Measurements from ENCODE around the gene DEDD. TPM values are rescaled to one million over a fixed set of nuclear protein-coding genes. Genes with fewer than 3 reads are reported as not detected.
A peak's percentile ranks its signal among the peaks of the same experiment; 100 is the strongest.

The DEDD gene
- total and polyA plus RNA-seq, 2 donors (not counting 1 experiment from before 2014, with no cell fraction given), result 35.9 to 40.8 TPM

- H3K4me2 ChIP-seq (replicated peaks; ENCODE audit: low read depth, low read length, poor library complexity, severe bottlenecking), result no peak overlapping the region
These were observed 18.6 kb downstream of the DEDD start for GRCh38 chr1:161113915-161114314.

GRCh38 chr1:161111527-161111926 is 20.9 kb downstream of the DEDD start:
- CTCF ChIA-PET, result interaction anchor here (1.1 kb wide), 1 partner anchor 22 kb away, joined by 3 read pairs; the partner anchor contains the start of gene NECTIN4
- H3K4me2 ChIP-seq (replicated peaks; ENCODE audit: low read depth, low read length, poor library complexity, severe bottlenecking), result no peak overlapping the region
- intact Hi-C loops (cut with micrococcal nuclease), result no loop called here

More at GRCh38 chr1:161113915-161114314, 18.6 kb downstream of the DEDD start:
- CTCF ChIA-PET, result no interaction called here
- H3K27me3 ChIP-seq (replicated peaks in 1 of 4; ENCODE audit: control extremely low read depth in 1 of 4, control insufficient read depth in 3 of 4, insufficient read depth in 4 of 4, low read length in 3 of 4), result no peaks in the 10 kb centered on the region
- no peaks in the 10 kb centered on the region for H3K9me3 ChIP-seq (ENCODE audit: control extremely low read depth in 1 of 3, control insufficient read depth in 2 of 3, insufficient read depth in 1 of 3, low read length in 2 of 3)
- no peak overlapping the region for H3K9ac ChIP-seq (ENCODE audit: low read length)
- DNase-seq (no peak), ATAC-seq (ENCODE audit: low read depth) (no peak)
- peaks cover 27% of the 10 kb centered on the region for H4K20me1 ChIP-seq (ENCODE audit: control insufficient read depth, insufficient read depth, low read length, poor library complexity, severe bottlenecking)
- no peak overlapping the region for H2AFZ ChIP-seq (ENCODE audit: insufficient read depth, low read depth, low read length, poor library complexity, severe bottlenecking)
- no peak overlapping the region for H3K27ac ChIP-seq (ENCODE audit: low read length in 2 of 2)
- Mint-ChIP-seq H3K4me3 (no peak overlapping the region), H3K27me3 (no peaks in the 10 kb centered on the region), H3K4me1 (peaks cover 56% of the 10 kb centered on the region), H3K27ac (no peak overlapping the region), H3K9me3 (ENCODE audit: insufficient read depth) (no peaks in the 10 kb centered on the region)
- TF ChIP-seq EZH2 (IDR thresholded peaks at IDR 0.05; ENCODE audit: borderline replicate concordance, insufficient read depth, low read depth, low read length, poor library complexity, severe bottlenecking) (no peak), CTCF (IDR thresholded peaks at IDR 0.05) (no peak)
- H3K36me3 ChIP-seq (replicated peaks in 1 of 2; ENCODE audit: control extremely low read depth in 1 of 2, control insufficient read depth in 1 of 2, extremely low read depth in 1 of 2, insufficient read depth in 2 of 2, low read length in 1 of 2), result peaks cover 11 to 15% of the 10 kb centered on the region in 2 experiments
- POLR2A ChIA-PET, result no interaction called here
- intact Hi-C loops (cut with micrococcal nuclease), result no loop called here
- peaks cover 97% of the 10 kb centered on the region for H3K79me2 ChIP-seq (ENCODE audit: control insufficient read depth, insufficient read depth, low read length)
- WGBS (ENCODE audit: insufficient coverage), result 0% methylated on average over 1 of the region's 1 CpG
- H3K4me1 ChIP-seq (ENCODE audit: control insufficient read depth in 2 of 2, insufficient read depth in 2 of 2, low read length in 2 of 2), result peaks cover 25 to 30% of the 10 kb centered on the region in 2 donors
- no peak overlapping the region for H3K4me3 ChIP-seq (ENCODE audit: control extremely low read depth in 1 of 5, extremely low read depth in 1 of 5, insufficient read depth in 1 of 5, low read depth in 2 of 5, low read length in 4 of 5)

More at GRCh38 chr1:161111527-161111926, 20.9 kb downstream of the DEDD start:
- Histone ChIP-seq H3K27ac (ENCODE audit: low read length in 2 of 2) (peak overlapping the region in 1 of 2 donors; percentile 25), H3K27me3 (replicated peaks in 1 of 4; ENCODE audit: control extremely low read depth in 1 of 4, control insufficient read depth in 3 of 4, insufficient read depth in 4 of 4, low read length in 3 of 4) (no peaks in the 10 kb centered on the region), H2AFZ (ENCODE audit: insufficient read depth, low read depth, low read length, poor library complexity, severe bottlenecking) (no peak overlapping the region), H3K9me3 (ENCODE audit: control extremely low read depth in 1 of 3, control insufficient read depth in 2 of 3, insufficient read depth in 1 of 3, low read length in 2 of 3) (no peaks in the 10 kb centered on the region), H4K20me1 (ENCODE audit: control insufficient read depth, insufficient read depth, low read length, poor library complexity, severe bottlenecking) (peaks cover 31% of the 10 kb centered on the region), H3K4me3 (ENCODE audit: control extremely low read depth in 1 of 5, extremely low read depth in 1 of 5, insufficient read depth in 1 of 5, low read depth in 2 of 5, low read length in 4 of 5) (no peak overlapping the region), H3K4me1 (ENCODE audit: control insufficient read depth in 2 of 2, insufficient read depth in 2 of 2, low read length in 2 of 2) (peaks cover 11 to 13% of the 10 kb centered on the region in 2 donors), H3K9ac (ENCODE audit: low read length) (no peak overlapping the region), H3K36me3 (replicated peaks in 1 of 2; ENCODE audit: control extremely low read depth in 1 of 2, control insufficient read depth in 1 of 2, extremely low read depth in 1 of 2, insufficient read depth in 2 of 2, low read length in 1 of 2) (peaks cover 11 to 17% of the 10 kb centered on the region in 2 experiments), H3K79me2 (ENCODE audit: control insufficient read depth, insufficient read depth, low read length) (peaks cover 95% of the 10 kb centered on the region)
- no CpG with 5 or more reads among the region's 2 CpGs for WGBS (ENCODE audit: insufficient coverage)
- Mint-ChIP-seq H3K4me3 (no peak overlapping the region), H3K27ac (no peak overlapping the region), H3K9me3 (ENCODE audit: insufficient read depth) (no peaks in the 10 kb centered on the region), H3K4me1 (peaks cover 36% of the 10 kb centered on the region), H3K27me3 (no peaks in the 10 kb centered on the region)
- POLR2A ChIA-PET, result no interaction called here
- no peak for DNase-seq
- no peak for ATAC-seq (ENCODE audit: low read depth)
- TF ChIP-seq CTCF (IDR thresholded peaks at IDR 0.05) (no peak), EZH2 (IDR thresholded peaks at IDR 0.05; ENCODE audit: borderline replicate concordance, insufficient read depth, low read depth, low read length, poor library complexity, severe bottlenecking) (no peak)
